ENCODE results near the gene PRPF18.

Gene PRPF18

GRCh38 chr10:13637894-13638293, 51.1 kb downstream of the PRPF18 start:
- DNase-seq (ENCODE audit: low spot score) = no peak

GRCh38 chr10:13642293-13642692, 55.5 kb downstream of the PRPF18 start:
- no peak for DNase-seq (ENCODE audit: low spot score)

DNA sequence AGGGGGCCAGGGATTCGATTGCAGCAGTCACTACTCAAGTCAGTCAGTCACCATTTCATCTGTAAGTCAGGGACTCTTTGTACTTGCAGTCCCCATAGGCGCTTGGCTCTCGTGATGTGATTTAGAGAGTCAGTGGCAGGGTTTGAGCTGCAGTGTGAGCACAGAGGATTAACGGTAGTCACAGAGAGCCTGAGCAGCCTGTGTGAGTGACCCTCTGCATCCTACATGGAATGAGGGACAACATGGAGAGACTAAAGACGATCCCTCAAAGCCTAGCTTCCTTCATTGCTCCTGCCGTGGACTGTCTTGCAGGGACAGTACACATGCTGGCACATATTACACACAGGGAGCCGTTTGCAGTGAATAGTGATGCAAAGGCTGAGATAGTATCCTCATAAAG, 56.3 kb downstream of the PRPF18 start:
- no peak for DNase-seq (ENCODE audit: low spot score)

GRCh38 chr10:13644866-13645265, 58.1 kb downstream of the PRPF18 start:
- no peak for DNase-seq (ENCODE audit: low spot score)

DNA sequence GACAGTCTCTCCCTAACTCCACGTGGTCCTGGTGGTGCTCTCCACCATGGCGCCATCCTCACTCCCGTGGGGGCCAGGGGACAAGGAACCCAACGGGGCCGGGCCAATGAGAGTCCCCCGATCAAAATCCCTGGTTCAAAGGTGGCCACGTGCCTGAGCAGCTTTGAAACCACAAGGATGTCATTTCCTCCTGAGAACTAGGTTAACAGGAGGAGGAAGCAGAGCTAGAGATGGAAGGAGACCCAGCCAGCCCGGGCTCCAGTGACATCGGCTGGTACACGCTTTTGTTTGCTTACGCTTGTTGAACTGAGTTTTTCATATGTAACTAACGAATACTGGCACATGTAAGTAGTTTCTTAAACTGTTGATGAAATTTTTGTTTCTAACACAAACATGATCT, 61.7 kb downstream of the PRPF18 start:
- no peak for DNase-seq (ENCODE audit: low spot score)

- no peak for DNase-seq (ENCODE audit: low spot score)
These were observed 63.2 kb downstream of the PRPF18 start for GRCh38 chr10:13649844-13650520.

DNA sequence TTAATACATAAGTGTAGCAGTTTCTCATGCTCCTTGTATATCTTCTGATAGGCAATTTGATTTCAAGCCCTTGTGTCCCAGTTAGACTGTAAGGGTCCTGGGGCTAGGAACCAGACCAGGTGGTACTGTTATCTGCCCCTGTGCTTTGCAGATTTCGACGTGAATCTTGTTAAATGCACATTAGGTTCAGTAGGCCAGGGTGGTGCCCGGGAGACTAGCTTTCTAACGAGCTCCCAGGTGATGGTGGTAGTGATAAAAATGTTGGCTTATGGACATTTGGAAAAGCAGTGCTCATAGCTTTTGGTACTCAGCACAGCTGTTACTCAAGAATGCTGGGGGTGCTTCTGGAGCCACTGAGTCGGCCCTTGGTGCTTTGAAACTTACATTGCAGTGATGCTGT, 64.2 kb downstream of the PRPF18 start:
- DNase-seq (ENCODE audit: low spot score) = no peak

DNA sequence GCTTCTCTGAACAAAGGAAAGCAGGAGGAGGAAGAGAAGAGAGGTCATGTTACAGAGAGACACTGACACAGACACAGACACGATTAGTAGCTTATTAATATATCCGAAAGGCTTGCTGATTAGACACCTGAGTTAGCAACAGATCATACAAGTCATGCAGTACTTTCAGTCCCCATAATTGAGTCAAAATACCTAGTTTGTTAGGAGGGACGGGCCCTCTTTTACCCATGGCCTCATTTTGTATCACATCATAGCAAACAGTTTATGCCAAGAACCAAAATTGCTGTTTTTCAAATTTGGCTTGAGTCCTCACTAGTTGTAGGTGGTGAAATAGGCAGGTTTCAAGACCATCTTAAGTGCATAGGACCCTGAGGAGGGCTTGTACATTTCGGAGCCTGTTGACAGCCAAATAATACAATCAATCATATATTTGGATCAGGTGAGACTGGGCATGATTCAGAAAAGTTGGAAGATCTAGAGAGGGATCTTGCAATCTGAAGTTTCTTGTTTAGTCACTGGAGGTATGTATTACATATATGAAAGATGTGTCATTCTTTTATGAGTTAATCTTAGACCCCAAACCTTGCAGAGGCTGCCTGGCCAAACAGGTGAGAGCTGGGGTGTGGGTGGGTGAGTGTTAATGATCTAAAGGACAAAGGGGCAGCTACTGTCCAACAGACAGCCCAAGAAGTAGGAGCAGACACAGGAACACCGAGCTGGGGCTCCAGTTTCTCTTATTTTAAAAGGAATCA, 65.4 kb downstream of the PRPF18 start:
- no peak for DNase-seq (ENCODE audit: low spot score)

DNA sequence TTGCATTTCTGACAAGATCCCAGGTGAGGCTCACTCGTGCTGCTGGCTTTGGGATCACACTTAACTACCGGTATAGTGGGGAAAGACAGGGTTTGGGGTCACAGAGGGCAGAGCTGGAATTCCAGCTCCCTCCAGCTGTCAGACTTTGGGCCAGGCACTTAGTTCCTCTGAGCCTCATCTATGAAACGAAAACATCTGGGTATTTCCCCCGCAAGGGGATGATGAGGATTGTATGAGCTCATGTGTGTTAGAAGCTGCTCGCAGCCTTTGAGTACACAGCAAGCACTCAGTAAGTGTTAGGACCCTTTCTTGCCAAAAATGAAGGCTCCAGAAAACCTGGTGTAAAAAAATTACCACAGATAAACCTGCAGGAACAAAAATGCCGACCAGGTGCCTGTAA, 66.1 kb downstream of the PRPF18 start:
- DNase-seq (ENCODE audit: low spot score) = no peak

GRCh38 chr10:13654118-13654830, 67.5 kb downstream of the PRPF18 start:
- DNase-seq (ENCODE audit: low spot score) = no peak

DNA sequence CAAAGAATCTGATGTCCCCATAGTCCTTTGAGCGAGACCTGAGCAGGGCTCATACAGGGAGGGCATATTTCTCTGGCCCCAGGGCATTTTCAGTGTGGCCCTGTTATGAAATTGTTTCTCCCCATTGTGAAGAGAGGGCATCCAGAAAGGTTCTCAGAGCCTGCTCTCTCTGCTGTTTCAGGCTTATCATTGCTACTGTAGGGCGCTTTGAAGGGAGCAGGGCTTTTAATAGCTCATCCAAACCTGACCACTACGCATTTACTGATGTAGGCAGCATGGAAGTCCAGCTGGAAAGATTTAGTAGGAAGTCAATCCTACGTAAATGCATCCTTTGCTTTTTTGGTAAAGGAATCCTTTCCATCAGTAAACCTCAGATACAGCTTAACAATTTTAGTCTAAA, 68.1 kb downstream of the PRPF18 start:
- DNase-seq (ENCODE audit: low spot score) = no peak

- DNase-seq (ENCODE audit: low spot score) = no peak
These were observed 69.8 kb downstream of the PRPF18 start for GRCh38 chr10:13656337-13657100.

GRCh38 chr10:13657101-13657680, 70.4 kb downstream of the PRPF18 start:
- no peak for DNase-seq (ENCODE audit: low spot score)

DNA sequence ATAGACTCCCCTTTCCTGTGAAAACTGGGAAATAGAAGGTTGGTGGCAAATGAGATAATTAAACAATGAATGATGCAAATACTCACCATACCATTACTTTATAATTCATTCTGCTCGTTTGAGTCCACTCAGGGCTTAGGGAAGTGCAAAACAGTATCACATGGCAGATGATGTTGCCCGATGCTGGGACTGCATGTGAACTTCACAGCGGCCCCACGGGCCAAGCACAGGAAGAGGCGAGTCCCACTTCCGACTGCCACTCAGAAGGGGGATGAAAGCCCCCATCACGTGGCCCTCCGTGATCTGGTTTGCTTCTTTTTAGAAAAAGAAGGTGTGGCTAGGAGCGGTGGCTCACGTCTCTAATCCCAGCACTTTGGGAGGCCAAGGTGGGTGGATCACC, 71.5 kb downstream of the PRPF18 start:
- no peak for DNase-seq (ENCODE audit: low spot score)

- no peak for DNase-seq (ENCODE audit: low spot score)
These were observed 72.3 kb downstream of the PRPF18 start for GRCh38 chr10:13658871-13659685.

DNA sequence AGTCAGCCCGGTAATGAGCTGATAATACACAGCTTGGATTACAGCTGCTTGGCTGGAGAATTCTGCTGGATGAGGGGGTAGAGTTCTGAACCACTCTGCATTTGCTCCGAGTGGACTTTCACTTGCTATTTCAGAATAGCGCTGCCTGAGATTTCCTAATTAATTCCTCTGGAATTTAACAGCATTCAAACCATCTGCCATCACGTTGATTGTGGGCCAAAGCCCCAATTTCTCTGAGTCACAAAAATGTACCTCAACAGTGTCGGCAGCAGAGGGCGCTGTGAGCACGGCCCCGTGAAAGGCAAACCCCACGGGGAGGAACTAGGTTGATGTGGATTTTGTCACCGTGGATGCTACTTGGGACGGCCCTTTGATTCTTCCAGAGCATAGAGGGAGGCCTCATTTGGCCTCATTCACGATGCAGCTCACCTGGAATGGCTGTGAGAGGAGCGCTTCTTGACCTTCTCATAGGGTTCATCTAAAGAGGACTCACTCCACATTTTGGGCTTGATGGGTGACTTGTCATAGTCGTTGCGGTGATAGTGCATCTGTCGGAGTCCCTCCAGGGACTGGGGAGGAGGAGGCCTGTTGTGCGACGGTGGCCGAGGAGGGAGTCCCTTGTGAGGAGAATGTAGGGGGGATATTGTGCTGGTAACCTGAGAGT, 73.3 kb downstream of the PRPF18 start:
- DNase-seq (ENCODE audit: low spot score) = peak; percentile 78

DNA sequence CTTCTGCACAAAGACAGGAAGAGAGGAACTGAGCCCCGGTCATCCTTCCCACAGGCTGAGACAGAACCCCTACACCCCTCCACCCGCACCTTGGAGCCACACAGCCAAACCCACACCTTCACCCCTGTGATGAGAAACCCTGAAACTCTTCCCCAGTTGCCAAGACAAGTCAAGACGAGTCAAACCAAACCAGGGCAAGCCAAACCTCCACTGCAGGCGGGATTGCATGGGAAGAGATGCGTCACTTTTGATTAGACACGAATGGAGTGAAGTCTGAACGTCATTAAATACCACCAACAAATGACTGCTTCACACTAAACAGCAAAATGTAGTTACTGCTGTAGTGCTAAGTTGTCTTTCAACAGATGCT, 73.8 kb downstream of the PRPF18 start:
- DNase-seq (ENCODE audit: low spot score) = no peak

DNA sequence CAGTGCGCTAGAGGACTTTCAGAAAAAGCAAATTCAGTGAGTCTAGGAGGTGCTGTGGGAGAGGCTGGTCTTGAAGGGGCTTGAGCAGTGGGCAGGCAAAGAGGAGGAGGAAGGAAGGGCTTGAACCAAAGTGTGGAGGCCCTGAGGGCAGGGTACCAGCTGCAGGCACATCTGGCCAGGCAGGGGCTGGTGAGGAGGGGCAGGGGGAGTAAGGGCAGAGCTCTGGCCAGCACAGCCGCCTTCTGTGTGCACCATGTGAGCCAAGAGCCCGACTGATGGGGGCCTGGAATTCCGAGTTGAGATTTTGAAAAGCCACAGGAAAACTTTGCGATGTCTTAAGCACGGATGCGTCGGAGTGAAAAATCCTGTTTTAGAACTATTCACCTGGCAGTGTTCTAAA, 74.5 kb downstream of the PRPF18 start:
- DNase-seq (ENCODE audit: low spot score) = no peak

GRCh38 chr10:13665516-13666262, 78.9 kb downstream of the PRPF18 start:
- no peak for DNase-seq (ENCODE audit: low spot score)

- DNase-seq (ENCODE audit: low spot score) = no peak
These were observed 81.4 kb downstream of the PRPF18 start for GRCh38 chr10:13668126-13668525.
